Astrocyte (in vitro differentiated cells and primary cell): ENCODE results near the gene ACSL4.

Source experiments
- EZH2 ChIP-seq: IDR thresholded peaks from 2 replicates; pipeline ENCODE4 v1.6.1; 2012; ENCODE audit warnings: mild to moderate bottlenecking, low read length, inconsistent platforms; ENCODE audit not compliant: insufficient read depth
- TF ChIP-seq, protein P1 (sequence below): IDR thresholded peaks from 2 replicates; pipeline ENCODE4 v1.5.1; 2011; ENCODE audit warnings: low read depth, mild to moderate bottlenecking, inconsistent platforms, low read length, moderate library complexity; ENCODE audit not compliant: insufficient read depth

- TF ChIP-seq, protein P1, sequence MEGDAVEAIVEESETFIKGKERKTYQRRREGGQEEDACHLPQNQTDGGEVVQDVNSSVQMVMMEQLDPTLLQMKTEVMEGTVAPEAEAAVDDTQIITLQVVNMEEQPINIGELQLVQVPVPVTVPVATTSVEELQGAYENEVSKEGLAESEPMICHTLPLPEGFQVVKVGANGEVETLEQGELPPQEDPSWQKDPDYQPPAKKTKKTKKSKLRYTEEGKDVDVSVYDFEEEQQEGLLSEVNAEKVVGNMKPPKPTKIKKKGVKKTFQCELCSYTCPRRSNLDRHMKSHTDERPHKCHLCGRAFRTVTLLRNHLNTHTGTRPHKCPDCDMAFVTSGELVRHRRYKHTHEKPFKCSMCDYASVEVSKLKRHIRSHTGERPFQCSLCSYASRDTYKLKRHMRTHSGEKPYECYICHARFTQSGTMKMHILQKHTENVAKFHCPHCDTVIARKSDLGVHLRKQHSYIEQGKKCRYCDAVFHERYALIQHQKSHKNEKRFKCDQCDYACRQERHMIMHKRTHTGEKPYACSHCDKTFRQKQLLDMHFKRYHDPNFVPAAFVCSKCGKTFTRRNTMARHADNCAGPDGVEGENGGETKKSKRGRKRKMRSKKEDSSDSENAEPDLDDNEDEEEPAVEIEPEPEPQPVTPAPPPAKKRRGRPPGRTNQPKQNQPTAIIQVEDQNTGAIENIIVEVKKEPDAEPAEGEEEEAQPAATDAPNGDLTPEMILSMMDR = no peak
- TF ChIP-seq EZH2 = no peak
Measured at GRCh38 chrX:109753256-109753655, 20.2 kb upstream of the ACSL4 start.
